Neural crest cell (in vitro differentiated cells): ENCODE measurements around the gene ACADSB. TPM values are rescaled to one million over a fixed set of nuclear protein-coding genes. Genes with fewer than 3 reads are reported as not detected.

Experiments used
- DNase-seq: peaks from one replicate; pipeline ENCODE4 v3.0.0; 2021; ENCODE audit warnings: low read depth, mixed read lengths, low spot score
- H3K27ac Mint-ChIP-seq: one replicate; pipeline ENCODE4 v1.8.0; 2021; ENCODE audit warnings: mild to moderate bottlenecking, mixed read lengths; ENCODE audit not compliant: unreplicated experiment
- H3K27me3 Mint-ChIP-seq: 2 replicates; pipeline ENCODE4 v1.8.0; 2021; ENCODE audit warnings: low read depth, mild to moderate bottlenecking, mixed read lengths
- H3K36me3 Mint-ChIP-seq: 2 replicates; pipeline ENCODE4 v1.8.0; 2021; ENCODE audit warnings: low read depth, mild to moderate bottlenecking, mixed read lengths
- H3K4me1 Mint-ChIP-seq: 2 replicates; pipeline ENCODE4 v1.8.0; 2021; ENCODE audit warnings: mixed read lengths
- H3K4me3 Mint-ChIP-seq: one replicate; pipeline ENCODE4 v1.8.0; 2021; ENCODE audit warnings: mild to moderate bottlenecking, mixed read lengths
- H3K9me3 Mint-ChIP-seq: 2 replicates; pipeline ENCODE4 v1.8.0; 2021; ENCODE audit warnings: mixed read lengths
- total RNA-seq: library from RNA; stranded (reverse); gene quantifications from 2 replicates; pipeline ENCODE4 v1.2.1, GENCODE V29; 2021
- TF ChIP-seq, protein P1 (sequence below): fragments of 200-600 bp; sonication (generic); conservative IDR thresholded peaks from 2 replicates; pipeline ENCODE4 v1.5.0; 2021; ENCODE audit warnings: antibody characterized with exemption, mild to moderate bottlenecking

ACADSB gene
- total RNA-seq, 1 donor from 2014 or later = 17.2 TPM

DNA sequence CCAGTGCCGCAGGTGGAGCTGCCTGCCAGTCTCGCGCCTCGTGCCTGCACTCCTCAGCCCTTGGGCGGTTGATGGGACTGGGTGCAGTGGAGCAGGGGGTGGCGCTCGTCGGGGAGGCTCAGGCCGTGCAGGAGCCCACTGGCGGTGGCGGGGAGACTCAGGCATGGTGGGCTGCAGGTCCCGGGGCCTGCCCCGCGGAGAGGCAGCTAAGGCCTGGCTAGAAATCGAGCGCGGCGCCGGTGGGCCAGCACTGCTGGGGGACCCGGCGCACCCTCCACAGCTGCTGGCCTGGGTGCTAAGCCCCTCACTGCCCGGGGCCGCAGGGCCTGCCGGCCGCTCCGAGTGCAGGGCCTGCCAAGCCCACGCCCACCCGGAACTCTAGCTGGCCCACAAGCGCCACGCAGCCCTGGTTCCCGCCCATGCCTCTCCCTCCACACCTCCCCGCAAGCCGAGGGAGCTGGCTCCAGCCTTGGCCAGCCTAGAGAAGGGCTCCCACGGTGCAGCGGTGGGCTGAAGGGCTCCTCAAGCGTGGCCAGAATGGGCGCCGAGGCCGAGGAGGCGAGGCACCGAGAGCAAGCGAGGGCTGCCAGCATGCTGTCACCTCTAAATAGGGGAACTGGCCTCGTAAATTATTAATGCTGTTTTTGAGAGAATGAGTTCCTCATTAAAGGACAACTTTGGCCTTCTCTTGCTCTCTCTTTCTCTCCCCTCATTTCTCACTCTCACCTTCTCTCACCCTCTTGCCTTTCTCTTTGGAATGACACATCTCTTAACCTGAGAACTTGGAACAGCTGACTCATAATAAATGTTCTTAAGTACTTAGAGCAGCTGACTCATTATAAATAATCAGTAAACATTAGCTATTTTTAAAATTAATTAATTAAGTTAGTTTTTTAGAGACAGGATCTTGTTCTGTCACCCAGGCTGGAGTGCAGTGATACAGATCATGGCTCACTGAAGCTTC, 4.9 kb downstream of the ACADSB start:
- H3K4me1 Mint-ChIP-seq = peaks cover 20% of the 10 kb centered on the region
- H3K27me3 Mint-ChIP-seq = no peaks in the 10 kb centered on the region
- no peak overlapping the region for H3K4me3 Mint-ChIP-seq

GRCh38 chr10:123014772-123015171, 6.0 kb downstream of the ACADSB start:
- TF ChIP-seq, protein P1, sequence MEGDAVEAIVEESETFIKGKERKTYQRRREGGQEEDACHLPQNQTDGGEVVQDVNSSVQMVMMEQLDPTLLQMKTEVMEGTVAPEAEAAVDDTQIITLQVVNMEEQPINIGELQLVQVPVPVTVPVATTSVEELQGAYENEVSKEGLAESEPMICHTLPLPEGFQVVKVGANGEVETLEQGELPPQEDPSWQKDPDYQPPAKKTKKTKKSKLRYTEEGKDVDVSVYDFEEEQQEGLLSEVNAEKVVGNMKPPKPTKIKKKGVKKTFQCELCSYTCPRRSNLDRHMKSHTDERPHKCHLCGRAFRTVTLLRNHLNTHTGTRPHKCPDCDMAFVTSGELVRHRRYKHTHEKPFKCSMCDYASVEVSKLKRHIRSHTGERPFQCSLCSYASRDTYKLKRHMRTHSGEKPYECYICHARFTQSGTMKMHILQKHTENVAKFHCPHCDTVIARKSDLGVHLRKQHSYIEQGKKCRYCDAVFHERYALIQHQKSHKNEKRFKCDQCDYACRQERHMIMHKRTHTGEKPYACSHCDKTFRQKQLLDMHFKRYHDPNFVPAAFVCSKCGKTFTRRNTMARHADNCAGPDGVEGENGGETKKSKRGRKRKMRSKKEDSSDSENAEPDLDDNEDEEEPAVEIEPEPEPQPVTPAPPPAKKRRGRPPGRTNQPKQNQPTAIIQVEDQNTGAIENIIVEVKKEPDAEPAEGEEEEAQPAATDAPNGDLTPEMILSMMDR = no peak
- Mint-ChIP-seq H3K27me3 (no peaks in the 10 kb centered on the region), H3K9me3 (no peaks in the 10 kb centered on the region), H3K4me3 (no peak overlapping the region), H3K27ac (no peak overlapping the region), H3K4me1 (peaks cover 11% of the 10 kb centered on the region), H3K36me3 (peaks cover 7% of the 10 kb centered on the region)
- no peak for DNase-seq

More for the DNA sequence above, 4.9 kb downstream of the ACADSB start:
- Mint-ChIP-seq H3K27ac (no peak overlapping the region), H3K36me3 (peaks cover 7% of the 10 kb centered on the region), H3K9me3 (no peaks in the 10 kb centered on the region)
- TF ChIP-seq, protein P1 = no peak
- DNase-seq = no peak

GRCh38 chr10:123016228-123016627, 7.4 kb downstream of the ACADSB start:
- DNase-seq = no peak
- Mint-ChIP-seq H3K27ac (no peak overlapping the region), H3K4me3 (no peak overlapping the region), H3K27me3 (no peaks in the 10 kb centered on the region), H3K9me3 (no peaks in the 10 kb centered on the region), H3K36me3 (peaks cover 7% of the 10 kb centered on the region), H3K4me1 (no peaks in the 10 kb centered on the region)
- TF ChIP-seq, protein P1 = no peak

GRCh38 chr10:123017421-123018165, 8.8 kb downstream of the ACADSB start:
- Mint-ChIP-seq H3K9me3 (no peaks in the 10 kb centered on the region), H3K27me3 (no peaks in the 10 kb centered on the region), H3K4me1 (no peaks in the 10 kb centered on the region), H3K27ac (no peak overlapping the region), H3K4me3 (no peak overlapping the region), H3K36me3 (peaks cover 5% of the 10 kb centered on the region)
- DNase-seq = no peak
- TF ChIP-seq, protein P1 = no peak

GRCh38 chr10:123018531-123018930, 9.7 kb downstream of the ACADSB start:
- no peak for DNase-seq
- no peak overlapping the region for H3K27ac Mint-ChIP-seq
- no peak overlapping the region for H3K4me3 Mint-ChIP-seq
- H3K36me3 Mint-ChIP-seq = peaks cover 3% of the 10 kb centered on the region
- no peaks in the 10 kb centered on the region for H3K4me1 Mint-ChIP-seq
- TF ChIP-seq, protein P1 = no peak
- no peaks in the 10 kb centered on the region for H3K9me3 Mint-ChIP-seq
- H3K27me3 Mint-ChIP-seq = no peaks in the 10 kb centered on the region
